Measurements from ENCODE around the gene PCID2. TPM values are rescaled to one million over a fixed set of nuclear protein-coding genes. Genes with fewer than 3 reads are reported as not detected.

The PCID2 gene
- total and polyA plus RNA-seq, 2 of the 13 experiments (the other 11 are each of a cell fraction or from before 2014, with no cell fraction given), result 65.0 to 111 TPM

GRCh38 chr13:113157929-113158747 is 50.3 kb downstream of the PCID2 start, which contains the start of gene PROZ (continued):
- TF ChIP-seq NCOA2 (CRISPR knock-in tag; IDR thresholded peaks at IDR 0.05), result peak; percentile 62; the same call in 1 of the 2 replicates
- TF ChIP-seq ASH2L (IDR thresholded peaks at IDR 0.05; ENCODE audit: insufficient read length, low read depth, low read length), result peak; percentile 84
- TF ChIP-seq ZSCAN25 (CRISPR knock-in tag; IDR thresholded peaks at IDR 0.05), result peak; percentile 44; the same call in 1 of the 2 replicates
- peak; percentile 63; the same call in 1 of the 2 replicates for TF ChIP-seq SKIL (CRISPR knock-in tag; IDR thresholded peaks at IDR 0.05; ENCODE audit: borderline replicate concordance)
- TF ChIP-seq ZNF609 (CRISPR knock-in tag; IDR thresholded peaks at IDR 0.05; ENCODE audit: borderline replicate concordance), result peak; percentile 83
- peak; percentile 85; the same call in 1 of the 2 replicates for TF ChIP-seq CCDC6 (CRISPR knock-in tag; IDR thresholded peaks at IDR 0.05)
- TF ChIP-seq KMT2A (CRISPR knock-in tag; IDR thresholded peaks at IDR 0.05), result peak; percentile 54; the same call in 1 of the 2 replicates
- peak; percentile 64 for TF ChIP-seq NR2C2 (CRISPR knock-in tag; IDR thresholded peaks at IDR 0.05; ENCODE audit: borderline replicate concordance)
- TF ChIP-seq GZF1 (CRISPR knock-in tag; IDR thresholded peaks at IDR 0.05), result peak; percentile 57; the same call in 1 of the 2 replicates
- no peak for TF ChIP-seq ZNF33B (CRISPR knock-in tag; IDR thresholded peaks at IDR 0.05)
- peak; percentile 73; the same call in 1 of the 2 replicates for TF ChIP-seq RXRA (CRISPR knock-in tag; IDR thresholded peaks at IDR 0.05)
- no peak for TF ChIP-seq ARID2 (CRISPR knock-in tag; IDR thresholded peaks at IDR 0.05; ENCODE audit: borderline replicate concordance)
- TF ChIP-seq ZNF580 (CRISPR knock-in tag; IDR thresholded peaks at IDR 0.05; ENCODE audit: borderline replicate concordance, low read depth), result peak; percentile 46; the same call in 1 of the 2 replicates
- peak; percentile 80; the same call in 1 of the 2 replicates for TF ChIP-seq ZNF274 (CRISPR knock-in tag; IDR thresholded peaks at IDR 0.05)
- peak; percentile 54; the same call in 1 of the 2 replicates for TF ChIP-seq POLR2AphosphoS5 (IDR thresholded peaks at IDR 0.05; ENCODE audit: low read depth, low read length)
- TF ChIP-seq HDAC2 (CRISPR knock-in tag; IDR thresholded peaks at IDR 0.05), result peak; percentile 63; the same call in 1 of the 2 replicates
- peak; percentile 42 for TF ChIP-seq HNRNPK (IDR thresholded peaks at IDR 0.05; ENCODE audit: low read depth, low read length, poor library complexity, severe bottlenecking)
- TF ChIP-seq HDAC1 (CRISPR knock-in tag; IDR thresholded peaks at IDR 0.05), result peak; percentile 83
- peak; percentile 68 for TF ChIP-seq MXD4 (CRISPR knock-in tag; IDR thresholded peaks at IDR 0.05)
- TF ChIP-seq ZMAT3 (CRISPR knock-in tag; conservative IDR thresholded peaks at IDR 0.05), result peak; percentile 88
- TF ChIP-seq ZNF430 (CRISPR knock-in tag; IDR thresholded peaks at IDR 0.05), result peak; percentile 78; the same call in 1 of the 2 replicates

Measured in HepG2 (cell line).